Stimulated activated CD4-positive, alpha-beta T cell treated with anti-CD3 and anti-CD28 coated beads, Interleukin-1b, Interleukin-23, amount 100 ng/mL, for 1 hour (primary cell): Measurements from ENCODE around the gene RPTOR.
"Not testable (repeated sequence)": the region's sequence is repeated elsewhere in the genome, so short reads cannot be mapped to it uniquely, and the experiment has no call there.

Experiments used
- DNase-seq, 2 donors: peaks; one replicate each; pipeline ENCODE4 v3.0.0-alpha.2; 2020; ENCODE audit warnings: low read depth in 2 of 2

Gene RPTOR

DNA sequence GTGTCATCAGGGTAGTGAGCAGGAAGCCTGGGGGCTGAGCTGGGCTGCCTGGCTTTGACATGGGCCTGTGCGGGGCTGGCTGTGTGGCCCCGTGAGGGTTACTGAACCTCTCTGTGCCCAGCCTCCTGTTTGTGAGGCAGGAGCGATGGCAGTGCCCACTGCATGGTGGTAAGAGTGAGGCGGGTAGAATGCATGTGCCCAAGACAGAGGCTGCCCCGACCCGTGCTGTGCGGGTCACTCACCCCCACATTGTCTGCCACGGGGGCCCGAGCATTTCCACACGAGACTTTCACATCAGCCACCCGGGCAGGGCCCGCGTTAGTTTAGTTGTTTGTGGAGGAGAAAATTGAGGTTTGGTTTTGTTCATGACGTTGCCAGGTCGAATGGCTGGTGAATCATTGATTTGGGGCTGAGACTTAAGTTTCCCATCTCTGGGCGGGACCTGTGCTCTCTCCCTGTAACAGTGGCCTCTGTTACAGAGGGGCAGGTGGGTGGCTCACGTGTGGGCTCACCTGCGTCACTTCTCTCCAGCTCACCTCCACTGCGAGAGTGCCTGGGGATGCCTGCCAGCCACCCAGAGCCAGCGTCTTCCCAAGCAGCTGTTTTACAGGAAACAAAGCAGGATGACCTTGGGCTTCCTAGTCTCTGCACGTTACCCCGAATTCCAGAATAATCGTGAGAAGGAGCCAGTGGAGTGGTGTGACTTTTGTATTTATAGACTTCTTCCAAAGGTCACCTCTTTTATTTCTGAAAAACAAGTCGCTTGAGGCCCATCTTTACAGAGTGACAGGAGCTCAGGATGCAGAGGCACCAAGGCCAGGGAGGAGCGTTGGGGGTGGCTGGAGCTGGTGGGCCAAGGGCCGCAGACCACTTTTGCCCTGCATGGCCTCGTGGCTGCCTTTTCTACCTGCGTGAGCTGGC, 150.6 kb downstream of the RPTOR start:
- no peak for DNase-seq

- no peak for DNase-seq
These were observed 151.3 kb downstream of the RPTOR start for GRCh38 chr17:80695979-80696378.

GRCh38 chr17:80696456-80696855, 151.8 kb downstream of the RPTOR start:
- DNase-seq = no peak

DNA sequence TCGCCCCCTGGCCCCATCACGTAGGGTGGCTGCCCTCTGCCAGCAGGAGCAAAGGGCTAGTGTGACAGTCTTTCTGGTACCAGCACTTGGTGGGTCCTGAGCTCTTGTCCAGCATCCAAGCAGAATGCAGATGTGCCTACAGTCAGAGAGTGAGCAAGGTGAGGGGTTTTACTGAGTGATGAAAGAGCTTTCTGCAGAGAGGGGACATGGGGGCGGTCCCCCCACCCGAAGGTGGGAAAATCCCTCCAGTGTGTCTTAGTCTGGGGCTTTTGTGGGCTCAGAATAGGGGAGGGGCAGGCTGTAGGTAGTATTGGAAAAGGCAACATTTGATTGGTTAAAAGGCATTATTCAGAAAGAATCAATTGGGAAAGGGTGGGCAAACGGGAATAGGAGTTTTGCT, 152.3 kb downstream of the RPTOR start:
- no peak for DNase-seq

DNA sequence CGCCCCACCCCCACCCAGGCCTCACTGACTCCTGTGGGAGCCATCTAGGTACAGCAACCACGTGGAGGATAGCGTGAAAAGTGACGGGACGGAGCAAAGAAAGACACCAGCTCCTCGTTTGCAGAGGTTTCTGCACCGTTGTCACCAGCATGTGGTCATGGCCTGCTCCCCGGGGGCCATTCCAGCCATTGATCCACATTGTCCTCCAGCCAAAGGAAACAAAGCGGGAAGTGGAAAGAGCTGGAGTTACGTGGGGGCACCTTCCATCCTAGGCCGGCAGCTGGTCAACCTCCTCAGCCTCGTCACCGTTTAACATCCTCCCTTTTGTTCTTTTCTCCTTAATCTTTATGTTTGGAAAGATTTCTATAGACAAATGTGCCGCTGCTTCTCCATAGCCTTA, 153.7 kb downstream of the RPTOR start:
- DNase-seq = no peak

DNA sequence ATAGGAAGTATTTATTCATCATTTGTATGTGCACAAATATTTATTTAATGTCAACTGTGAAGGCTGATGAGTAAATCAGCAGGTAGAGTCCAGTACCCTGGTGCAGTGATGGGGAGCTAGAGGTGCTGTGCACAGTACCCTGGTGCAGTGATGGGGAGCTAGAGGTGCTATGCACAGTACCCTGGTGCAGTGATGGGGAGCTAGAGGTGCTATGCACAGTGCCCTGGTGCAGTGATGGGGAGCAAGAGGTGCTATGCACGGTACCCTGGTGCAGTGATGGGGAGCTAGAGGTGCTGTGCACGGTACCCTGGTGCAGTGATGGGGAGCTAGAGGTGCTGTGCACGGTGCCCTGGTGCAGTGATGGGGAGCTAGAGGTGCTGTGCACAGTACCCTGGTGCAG, 154.6 kb downstream of the RPTOR start:
- not testable (repeated sequence) for DNase-seq

DNA sequence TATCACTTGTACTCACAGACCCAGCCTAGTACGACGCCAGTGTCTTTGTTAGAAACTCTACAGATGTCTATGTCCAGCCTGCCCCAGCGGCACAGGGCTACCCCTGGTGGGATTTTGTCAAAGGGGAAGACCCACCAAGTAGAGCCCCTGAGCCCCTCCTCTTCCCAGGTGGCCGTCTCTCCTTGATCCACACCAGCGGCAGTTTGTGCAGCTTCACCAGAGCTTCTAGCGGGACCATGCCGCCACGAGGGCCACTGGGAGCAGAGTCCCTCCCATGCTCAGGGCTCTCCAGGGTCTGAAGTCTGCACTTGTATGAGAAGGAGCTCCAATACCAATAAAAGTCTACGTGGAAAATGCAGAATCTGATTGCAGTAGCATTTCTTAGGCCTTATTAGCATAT, 157.1 kb downstream of the RPTOR start:
- DNase-seq = no peak

GRCh38 chr17:80702315-80703141, 157.9 kb downstream of the RPTOR start:
- DNase-seq = no peak

GRCh38 chr17:80703142-80703478, 158.5 kb downstream of the RPTOR start:
- no peak for DNase-seq

GRCh38 chr17:80704381-80704819, 159.8 kb downstream of the RPTOR start:
- DNase-seq = no peak

DNA sequence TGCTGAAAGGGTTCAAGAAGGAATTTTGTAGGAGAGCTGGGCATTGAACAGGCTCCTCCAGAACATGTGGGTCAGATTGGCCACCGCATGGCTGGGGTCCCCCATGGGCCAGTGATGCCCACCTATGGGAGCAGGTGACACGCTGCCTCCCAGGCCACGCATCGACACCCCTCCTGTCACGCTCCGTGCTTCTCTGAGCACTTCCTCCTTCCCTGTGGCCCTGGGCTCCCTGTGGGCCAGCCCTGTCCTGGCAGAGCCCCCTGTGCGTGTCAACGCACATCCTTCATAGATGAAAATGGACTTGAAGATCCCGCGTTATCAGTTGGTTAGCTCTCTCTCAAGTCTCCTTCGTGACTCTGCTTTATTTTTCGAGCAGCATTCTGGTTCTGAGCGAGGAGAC, 160.3 kb downstream of the RPTOR start:
- no peak for DNase-seq

- no peak for DNase-seq
These were observed 161.3 kb downstream of the RPTOR start for GRCh38 chr17:80705988-80706387.

DNA sequence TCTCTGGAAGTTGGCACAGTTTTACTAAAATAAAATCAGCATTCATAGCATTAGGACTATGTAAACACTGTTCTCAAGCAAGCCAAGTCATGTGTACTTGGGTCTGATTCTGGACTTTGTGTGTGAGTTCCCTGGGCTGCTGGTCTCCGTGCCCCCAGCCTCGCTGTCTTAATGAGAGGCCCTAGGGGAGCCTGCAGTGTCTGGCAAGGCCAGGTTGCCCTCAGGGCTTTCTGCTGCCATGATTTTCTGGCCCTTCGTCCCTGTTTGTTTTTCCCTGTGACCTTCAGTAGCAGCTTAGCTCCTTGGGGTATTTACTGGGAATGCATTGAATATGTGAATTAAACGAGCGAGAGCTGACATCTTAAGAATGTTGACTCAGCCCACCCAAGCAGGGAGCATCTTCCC, 161.8 kb downstream of the RPTOR start:
- DNase-seq = no peak

- DNase-seq = no peak
These were observed 163.8 kb downstream of the RPTOR start for GRCh38 chr17:80708480-80708879.

- no peak for DNase-seq
These were observed 164.6 kb downstream of the RPTOR start for GRCh38 chr17:80709090-80709695.

DNA sequence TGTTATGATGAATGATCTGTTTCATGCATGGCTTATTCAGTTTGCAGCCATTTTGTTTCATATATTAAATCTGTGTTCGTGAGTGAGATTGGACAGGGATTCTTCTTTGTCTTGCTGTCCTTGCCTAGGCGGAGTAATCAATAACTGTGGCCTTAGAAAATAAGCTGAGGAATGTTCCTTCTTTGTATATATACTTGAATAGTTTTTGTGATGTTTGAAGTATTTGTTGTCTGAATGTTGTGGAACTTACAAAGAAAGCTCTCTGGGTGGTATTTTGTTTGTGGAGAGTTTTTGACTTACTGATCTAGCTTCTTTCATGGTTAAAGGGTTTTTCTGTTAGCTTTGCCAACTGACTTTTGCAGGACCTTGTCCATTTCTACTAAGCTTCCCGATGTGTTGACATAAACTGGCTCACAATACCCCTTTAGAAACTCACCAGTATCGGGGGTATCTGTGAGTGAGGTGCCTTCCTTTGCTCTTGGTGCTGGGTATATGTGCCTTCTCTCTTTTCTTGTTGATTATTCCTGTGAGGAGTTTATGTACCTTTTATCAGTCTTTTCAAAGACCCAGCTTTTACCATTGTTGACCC, 166.2 kb downstream of the RPTOR start:
- no peak for DNase-seq

DNA sequence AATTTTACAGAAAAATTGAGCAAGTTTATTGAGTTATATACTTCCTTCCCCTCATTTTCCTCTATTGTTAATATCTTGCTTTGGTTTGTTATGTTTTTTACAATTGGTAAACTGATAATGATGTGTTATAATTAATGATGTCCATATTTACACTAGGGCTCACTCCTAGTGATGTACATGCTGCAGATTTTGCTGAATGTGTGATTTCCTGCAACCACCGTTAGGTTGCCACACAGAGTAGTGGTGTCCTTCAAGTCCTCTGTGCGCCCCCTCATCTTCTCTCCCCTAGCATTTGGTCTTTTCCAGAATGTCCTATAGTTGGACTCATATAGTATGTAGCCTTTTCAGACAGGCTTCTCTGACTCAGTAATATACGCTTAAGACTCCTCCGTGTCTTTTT, 167.5 kb downstream of the RPTOR start:
- DNase-seq = no peak

- DNase-seq = no peak
These were observed 168.0 kb downstream of the RPTOR start for GRCh38 chr17:80712606-80713005.

DNA sequence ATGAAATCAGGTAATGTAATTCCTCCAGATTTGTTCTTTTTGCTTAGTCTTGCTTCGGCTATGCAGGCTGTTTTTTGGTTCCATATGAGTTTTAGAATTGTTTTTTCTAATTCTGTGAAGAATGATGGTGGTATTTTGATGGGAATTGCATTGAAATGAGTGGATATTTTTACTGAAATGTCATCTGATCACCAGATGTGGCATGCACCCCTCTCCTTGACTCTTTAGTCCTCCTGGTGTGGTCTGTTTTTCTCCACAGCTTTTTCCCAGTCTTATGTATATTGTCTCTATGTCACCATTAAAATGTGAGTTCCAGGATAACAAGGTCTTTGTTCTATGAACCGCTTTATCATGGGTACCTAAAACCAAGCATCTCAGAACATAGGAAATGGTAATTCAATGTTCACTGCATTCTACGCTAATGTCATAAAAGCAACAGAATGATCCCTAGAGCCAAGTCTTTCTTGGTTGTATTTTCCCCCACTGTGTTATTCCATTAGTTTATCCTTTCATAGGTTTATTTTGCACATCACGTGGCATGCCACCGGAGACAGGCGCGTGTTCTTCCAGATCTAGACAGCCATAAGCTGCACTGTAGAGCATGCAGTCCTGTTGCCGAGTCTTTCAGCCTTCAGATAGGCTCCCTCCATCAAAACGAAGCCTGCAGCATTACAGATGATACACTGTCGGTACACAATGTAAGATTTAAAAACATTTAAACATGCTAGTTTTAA, 172.5 kb downstream of the RPTOR start:
- DNase-seq = no peak

DNA sequence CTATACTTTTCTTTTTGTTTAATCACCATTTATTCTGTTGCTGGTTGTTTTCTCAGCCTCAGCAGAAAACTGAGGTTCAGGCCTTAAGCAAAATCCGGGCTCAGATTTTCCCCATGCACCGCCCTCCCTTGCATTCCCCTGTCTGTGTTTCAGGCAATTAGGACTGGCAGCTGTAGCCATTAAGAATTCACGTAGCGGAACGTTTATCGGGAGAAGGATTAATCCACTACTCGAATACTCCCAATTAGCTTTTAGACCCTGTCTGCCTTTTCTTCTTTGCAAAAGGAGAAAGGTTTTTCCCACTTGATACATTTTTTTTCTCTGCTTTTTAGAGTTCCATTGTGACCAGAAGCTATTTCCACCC, 173.1 kb downstream of the RPTOR start:
- DNase-seq = no peak

- DNase-seq = no peak
These were observed 173.8 kb downstream of the RPTOR start for GRCh38 chr17:80718428-80718827.

DNA sequence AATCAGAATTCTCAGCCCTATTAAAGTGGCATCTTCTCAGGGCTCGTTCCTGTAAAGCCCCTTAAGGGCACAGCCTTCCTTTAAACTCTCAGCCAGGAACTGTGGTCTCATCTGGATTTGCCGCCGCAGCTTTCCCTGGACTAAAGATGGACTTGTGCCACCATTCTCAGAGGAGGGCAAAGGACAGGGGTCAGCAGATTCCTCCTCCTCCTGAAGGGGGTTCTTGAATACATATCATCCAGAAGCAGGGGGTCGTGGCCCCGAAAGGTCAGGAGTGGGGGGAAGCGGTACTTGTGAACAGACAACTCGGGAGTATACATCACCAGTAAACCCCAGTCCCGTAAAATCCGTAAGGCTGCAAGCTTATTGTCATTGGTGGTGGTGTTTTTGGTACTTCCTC, 174.8 kb downstream of the RPTOR start:
- no peak for DNase-seq
